HCT116 (cell line): ENCODE results near the gene GRSF1. TPM values are rescaled to one million over a fixed set of nuclear protein-coding genes. Genes with fewer than 3 reads are reported as not detected.

Source experiments
- ATAC-seq: fragments of 200-7000 bp; cut with Tn5 transposase; 2 replicates; pipeline ENCODE4 v1.9.1; 2020; ENCODE audit warnings: mild to moderate bottlenecking, moderate library complexity
- BruUV-seq: library from RNA; stranded (reverse); fragments of 400-500 nt; replicated peaks from 2 replicates; lab custom pipeline; 2021; lab: Mats Ljungman, UMichigan
- CTCF ChIA-PET: fragments of 300-600 bp; sonication (Branson Sonifier 250); formaldehyde crosslinking; loops from one replicate; lab custom pipeline; 2021; ENCODE audit warnings: antibody characterized with exemption; lab: Charles Lee
- POLR2A ChIA-PET: fragments of 300-600, 350-600 bp; sonication (Branson Sonifier 250); formaldehyde crosslinking; loops from one replicate; lab custom pipeline; 2021; ENCODE audit warnings: antibody characterized with exemption; lab: Charles Lee
- RAD21 ChIA-PET, 2 experiments: fragments of 300-600 bp; sonication (Branson Sonifier 250); formaldehyde crosslinking; loops; one replicate each; lab custom pipeline; 2023; ENCODE audit warnings: low total read pairs in 2 of 2; ENCODE audit not compliant: uncharacterized antibody in 2 of 2, unreplicated experiment in 2 of 2, low non-redundant PET in 1 of 2; lab: Charles Lee
- DNase-seq: peaks from one replicate; pipeline ENCODE4 v3.0.0-alpha.2; 2010; ENCODE audit warnings: low read depth, low spot score
- H2AFZ ChIP-seq: fragments of 200-600 bp; shearing (Covaris generic), sonication (generic); 2 replicates; pipeline ENCODE4 v1.6.1; 2017; ENCODE audit warnings: low read depth, mixed run types, mixed read lengths, antibody characterized with exemption, low read length; ENCODE audit not compliant: poor library complexity, severe bottlenecking
- H3K27ac ChIP-seq: 2 replicates; pipeline ENCODE4 v1.5.1; 2012; ENCODE audit warnings: low read depth, low read length
- H3K27me3 ChIP-seq: fragments of 200-600 bp; sonication (generic); 2 replicates; pipeline ENCODE4 v1.6.1; 2016; ENCODE audit warnings: mixed run types, low read length, mixed read lengths; ENCODE audit not compliant: insufficient read depth
- H3K36me3 ChIP-seq, 2 experiments: fragments of 200-500 bp in 1 of 2; fragments of 200-600 bp in 1 of 2; sonication (Bioruptor generic) in 1 of 2; sonication (generic) in 1 of 2; 2 replicates each; pipeline versions ENCODE4 v1.5.1 to v1.6.1; 2014 to 2016; ENCODE audit warnings: low read length in 2 of 2, inconsistent platforms in 1 of 2, mixed read lengths in 1 of 2, mixed run types in 1 of 2; ENCODE audit not compliant: insufficient read depth in 2 of 2, control insufficient read depth in 1 of 2
- H3K4me1 ChIP-seq, 2 experiments: fragments of 200-600 bp in 1 of 2; sonication (generic) in 1 of 2; 2 replicates each; pipeline versions ENCODE4 v1.5.1 to v1.6.1; 2012 to 2017; ENCODE audit warnings: low read length in 2 of 2, inconsistent platforms in 1 of 2, mild to moderate bottlenecking in 1 of 2, mixed read lengths in 1 of 2, mixed run types in 1 of 2, moderate library complexity in 1 of 2; ENCODE audit not compliant: insufficient read depth in 2 of 2, control insufficient read depth in 1 of 2
- H3K4me2 ChIP-seq: fragments of 200-600 bp; sonication (generic); 2 replicates; pipeline ENCODE4 v1.6.1; 2017; ENCODE audit warnings: mixed run types, low read length, mixed read lengths
- H3K4me3 ChIP-seq, 2 experiments: fragments of 200-600 bp in 1 of 2; sonication (generic) in 1 of 2; replicated peaks in 1 of 2; 2 replicates each; pipeline ENCODE4 v1.5.1; 2011 to 2016; ENCODE audit warnings: low read length in 2 of 2, control low read depth in 1 of 2, low read depth in 1 of 2, mild to moderate bottlenecking in 1 of 2, mixed read lengths in 1 of 2, mixed run types in 1 of 2
- H3K79me2 ChIP-seq: fragments of 200-600 bp; sonication (generic); 2 replicates; pipeline ENCODE4 v1.6.1; 2017; ENCODE audit warnings: mild to moderate bottlenecking, mixed run types, low read length, moderate library complexity, mixed read lengths; ENCODE audit not compliant: insufficient read depth
- H3K9ac ChIP-seq: fragments of 200-600 bp; sonication (generic); 2 replicates; pipeline ENCODE4 v1.6.1; 2016; ENCODE audit warnings: low read length, mixed read lengths
- H3K9me2 ChIP-seq: fragments of 200-600 bp; sonication (generic), shearing (Covaris generic); 2 replicates; pipeline ENCODE4 v1.6.1; 2017; ENCODE audit warnings: mixed run types, mild to moderate bottlenecking, moderate library complexity; ENCODE audit not compliant: insufficient read depth
- H3K9me3 ChIP-seq, 2 experiments: fragments of 200-500 bp in 1 of 2; fragments of 200-600 bp in 1 of 2; sonication (Bioruptor generic) in 1 of 2; sonication (generic) in 1 of 2; 2 replicates each; pipeline ENCODE4 v1.6.1; 2014 to 2017; ENCODE audit warnings: low read length in 2 of 2, mixed read lengths in 2 of 2, inconsistent platforms in 1 of 2, low read depth in 1 of 2, mild to moderate bottlenecking in 1 of 2, mixed run types in 1 of 2, moderate library complexity in 1 of 2; ENCODE audit not compliant: control insufficient read depth in 1 of 2, insufficient read depth in 1 of 2
- H4K20me1 ChIP-seq: fragments of 200-600 bp; sonication (generic), shearing (Covaris generic); 2 replicates; pipeline ENCODE4 v1.6.1; 2017; ENCODE audit warnings: mixed run types, mild to moderate bottlenecking, moderate library complexity; ENCODE audit not compliant: insufficient read depth
- CEBPB ChIP-seq: IDR thresholded peaks from 2 replicates; pipeline ENCODE4 v1.6.1; 2012; ENCODE audit warnings: low read depth
- EGR1 ChIP-seq: IDR thresholded peaks from 2 replicates; pipeline ENCODE4 v1.6.1; 2012; ENCODE audit warnings: low read depth
- ELF1 ChIP-seq: IDR thresholded peaks from 2 replicates; pipeline ENCODE4 v1.6.1; 2012; ENCODE audit warnings: low read depth, borderline replicate concordance
- EZH2 ChIP-seq: fragments of 200-600 bp; sonication (generic); IDR thresholded peaks from 2 replicates; pipeline ENCODE4 v1.6.1; 2017; ENCODE audit warnings: antibody characterized with exemption, mixed run types
- JUND ChIP-seq: IDR thresholded peaks from 2 replicates; pipeline ENCODE4 v1.6.1; 2012
- POLR2A ChIP-seq: IDR thresholded peaks from 2 replicates; pipeline ENCODE4 v1.7.0; 2011; ENCODE audit warnings: borderline replicate concordance; ENCODE audit not compliant: insufficient read depth, insufficient read length; ENCODE audit errors: extremely low read depth
- POLR2AphosphoS5 ChIP-seq: IDR thresholded peaks from 2 replicates; pipeline ENCODE4 v1.6.1; 2011; ENCODE audit warnings: mild to moderate bottlenecking, low read depth, low read length, moderate library complexity
- RAD21 ChIP-seq: IDR thresholded peaks from 2 replicates; pipeline ENCODE4 v1.6.1; 2012; ENCODE audit warnings: low read depth, mild to moderate bottlenecking
- SIN3A ChIP-seq: IDR thresholded peaks from 2 replicates; pipeline ENCODE4 v1.6.1; 2012; ENCODE audit warnings: low read depth
- SP1 ChIP-seq: IDR thresholded peaks from 2 replicates; pipeline ENCODE4 v1.6.1; 2012; ENCODE audit warnings: low read depth
- SRF ChIP-seq: IDR thresholded peaks from 2 replicates; pipeline ENCODE4 v1.6.1; 2012; ENCODE audit warnings: low read depth
- TCF7L2 ChIP-seq: IDR thresholded peaks from 2 replicates; pipeline ENCODE4 v1.7.0; 2011; ENCODE audit warnings: borderline replicate concordance, inconsistent platforms; ENCODE audit not compliant: insufficient read depth, insufficient read length; ENCODE audit errors: extremely low read depth
- YY1 ChIP-seq: IDR thresholded peaks from 2 replicates; pipeline ENCODE4 v1.6.1; 2011; ENCODE audit warnings: low read length, low read depth, moderate library complexity, mild to moderate bottlenecking; ENCODE audit not compliant: insufficient replicate concordance; ENCODE audit errors: extremely low read depth
- ZFX ChIP-seq: fragments of 450-650 bp; IDR thresholded peaks from 2 replicates; pipeline ENCODE4 v1.6.1; 2017
- ZNF274 ChIP-seq: fragments of 200-500 bp; sonication (Bioruptor generic); IDR thresholded peaks from 2 replicates; pipeline ENCODE4 v1.6.1; 2014; ENCODE audit warnings: mild to moderate bottlenecking, low read depth, low read length, inconsistent platforms
- intact Hi-C: fragments of 100-400 bp; cut with micrococcal nuclease; formaldehyde crosslinking; loops from 2 replicates; pipeline ENCODE4 v1.10.0; 2022
- total RNA-seq: library from RNA; stranded (reverse); gene quantifications from one replicate; pipeline ENCODE4 v1.2.1, GENCODE V29; 2021; ENCODE audit not compliant: unreplicated experiment
- TF ChIP-seq, protein P1 (sequence below): IDR thresholded peaks from 2 replicates; pipeline ENCODE4 v1.6.1; 2012
- TF ChIP-seq, protein P2 (sequence below): IDR thresholded peaks from 2 replicates; pipeline ENCODE4 v1.6.1; 2012; ENCODE audit warnings: low read depth
- TF ChIP-seq, protein P3 (sequence below): IDR thresholded peaks from 2 replicates; pipeline ENCODE4 v1.6.1; 2012

GRSF1 gene
- total RNA-seq, 1 experiment from 2014 or later, result 131 TPM

DNA sequence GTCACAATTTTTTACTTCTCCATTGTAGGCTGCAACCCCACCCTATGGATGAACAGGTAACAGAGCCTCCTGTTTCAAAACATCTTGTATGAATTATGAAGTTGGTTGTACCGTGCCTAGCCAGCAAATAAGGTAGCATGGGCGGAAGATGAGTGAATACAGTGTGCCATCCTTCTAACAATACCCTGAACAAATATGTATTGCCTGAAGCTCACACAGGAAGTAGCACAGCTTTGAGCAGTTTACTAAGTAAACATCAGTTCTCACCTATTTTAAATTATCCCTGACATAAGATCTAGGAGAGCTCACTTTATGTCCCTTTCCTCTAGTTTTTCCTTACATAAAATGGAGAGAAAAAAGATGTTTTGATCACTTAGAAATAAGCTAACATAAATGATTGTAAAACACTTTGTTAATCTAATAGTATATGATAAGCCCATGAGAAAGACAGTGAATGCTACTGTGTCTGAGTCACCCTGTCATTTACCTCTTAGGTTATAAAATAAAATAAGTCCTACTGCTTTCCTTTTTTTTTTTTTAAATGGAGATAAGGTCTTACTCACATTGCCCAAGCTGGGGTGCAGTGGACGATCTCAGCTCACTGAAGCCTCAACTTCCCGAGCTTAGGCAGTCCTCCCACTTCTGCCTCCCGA lies 36.6 kb downstream of the GRSF1 start:
- ATAC-seq, result no peak
- Histone ChIP-seq H2AFZ (no peak overlapping the region), H3K4me1 (no peaks in the 10 kb centered on the region), H3K4me2 (no peak overlapping the region), H3K9ac (no peak overlapping the region), H3K9me3 (no peaks in the 10 kb centered on the region), H3K27ac (no peak overlapping the region), H3K4me3 (no peak overlapping the region), H3K36me3 (peaks cover 0 to 8% of the 10 kb centered on the region in 2 experiments; a peak in 1 of 4 replicates), H3K79me2 (no peaks in the 10 kb centered on the region), H4K20me1 (no peaks in the 10 kb centered on the region), H3K27me3 (no peaks in the 10 kb centered on the region), H3K9me2 (no peaks in the 10 kb centered on the region)
- ChIA-PET RAD21 (no interaction called here), POLR2A (no interaction called here), CTCF (no interaction called here)
- DNase-seq, result no peak
- intact Hi-C loops, result no loop called here
- TF ChIP-seq, protein P1, sequence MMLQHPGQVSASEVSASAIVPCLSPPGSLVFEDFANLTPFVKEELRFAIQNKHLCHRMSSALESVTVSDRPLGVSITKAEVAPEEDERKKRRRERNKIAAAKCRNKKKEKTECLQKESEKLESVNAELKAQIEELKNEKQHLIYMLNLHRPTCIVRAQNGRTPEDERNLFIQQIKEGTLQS, result no peak
- TF ChIP-seq POLR2AphosphoS5 (no peak), EGR1 (no peak), ZNF274 (no peak), JUND (no peak), YY1 (no peak), CEBPB (no peak), ELF1 (no peak), SP1 (no peak), ZFX (no peak), SRF (no peak), TCF7L2 (no peak), POLR2A (no peak), EZH2 (no peak), SIN3A (no peak), RAD21 (no peak)
- TF ChIP-seq, protein P2, sequence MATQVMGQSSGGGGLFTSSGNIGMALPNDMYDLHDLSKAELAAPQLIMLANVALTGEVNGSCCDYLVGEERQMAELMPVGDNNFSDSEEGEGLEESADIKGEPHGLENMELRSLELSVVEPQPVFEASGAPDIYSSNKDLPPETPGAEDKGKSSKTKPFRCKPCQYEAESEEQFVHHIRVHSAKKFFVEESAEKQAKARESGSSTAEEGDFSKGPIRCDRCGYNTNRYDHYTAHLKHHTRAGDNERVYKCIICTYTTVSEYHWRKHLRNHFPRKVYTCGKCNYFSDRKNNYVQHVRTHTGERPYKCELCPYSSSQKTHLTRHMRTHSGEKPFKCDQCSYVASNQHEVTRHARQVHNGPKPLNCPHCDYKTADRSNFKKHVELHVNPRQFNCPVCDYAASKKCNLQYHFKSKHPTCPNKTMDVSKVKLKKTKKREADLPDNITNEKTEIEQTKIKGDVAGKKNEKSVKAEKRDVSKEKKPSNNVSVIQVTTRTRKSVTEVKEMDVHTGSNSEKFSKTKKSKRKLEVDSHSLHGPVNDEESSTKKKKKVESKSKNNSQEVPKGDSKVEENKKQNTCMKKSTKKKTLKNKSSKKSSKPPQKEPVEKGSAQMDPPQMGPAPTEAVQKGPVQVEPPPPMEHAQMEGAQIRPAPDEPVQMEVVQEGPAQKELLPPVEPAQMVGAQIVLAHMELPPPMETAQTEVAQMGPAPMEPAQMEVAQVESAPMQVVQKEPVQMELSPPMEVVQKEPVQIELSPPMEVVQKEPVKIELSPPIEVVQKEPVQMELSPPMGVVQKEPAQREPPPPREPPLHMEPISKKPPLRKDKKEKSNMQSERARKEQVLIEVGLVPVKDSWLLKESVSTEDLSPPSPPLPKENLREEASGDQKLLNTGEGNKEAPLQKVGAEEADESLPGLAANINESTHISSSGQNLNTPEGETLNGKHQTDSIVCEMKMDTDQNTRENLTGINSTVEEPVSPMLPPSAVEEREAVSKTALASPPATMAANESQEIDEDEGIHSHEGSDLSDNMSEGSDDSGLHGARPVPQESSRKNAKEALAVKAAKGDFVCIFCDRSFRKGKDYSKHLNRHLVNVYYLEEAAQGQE, result no peak
- TF ChIP-seq, protein P3, sequence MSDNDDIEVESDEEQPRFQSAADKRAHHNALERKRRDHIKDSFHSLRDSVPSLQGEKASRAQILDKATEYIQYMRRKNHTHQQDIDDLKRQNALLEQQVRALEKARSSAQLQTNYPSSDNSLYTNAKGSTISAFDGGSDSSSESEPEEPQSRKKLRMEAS, result no peak
- no TSS peak for BruUV-seq
